Pulmonary artery endothelial cell (primary cell): ENCODE measurements around the gene CYB5R2. TPM values are rescaled to one million over a fixed set of nuclear protein-coding genes. Genes with fewer than 3 reads are reported as not detected.
"Not testable (repeated sequence)": the region's sequence is repeated elsewhere in the genome, so short reads cannot be mapped to it uniquely, and the experiment has no call there.

Experiments used
- DNase-seq: peaks from one replicate; pipeline ENCODE4 v3.0.0-alpha.2; 2011; ENCODE audit warnings: low read depth, low spot score
- total RNA-seq: library from RNA; depleted of rRNA; stranded (reverse); fragments of >200 nt; gene quantifications from 2 replicates; pipeline ENCODE4 v1.2.3, GENCODE V29; 2014

The CYB5R2 gene
- total RNA-seq, 1 donor from 2014 or later = 5.3 TPM

DNA sequence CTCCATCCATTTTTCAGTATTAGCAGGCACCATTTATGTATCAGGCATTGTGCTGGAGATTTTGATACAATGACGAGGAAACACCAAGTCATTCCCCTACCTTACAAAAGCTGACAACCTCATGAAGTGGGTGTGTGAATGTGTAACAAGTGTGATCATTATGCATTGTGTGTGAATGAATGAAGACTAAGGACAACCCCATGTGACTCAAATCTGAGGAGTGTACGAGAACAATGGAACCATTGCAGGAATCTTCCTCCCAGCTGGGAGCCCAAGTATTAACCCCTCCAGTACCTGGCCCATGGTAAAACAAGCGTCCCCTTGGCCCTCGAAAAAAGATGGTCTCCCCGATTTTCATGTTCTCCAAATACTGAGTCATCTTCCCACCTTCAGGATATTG is 4.4 kb downstream of the CYB5R2 start:
- DNase-seq = no peak

DNA sequence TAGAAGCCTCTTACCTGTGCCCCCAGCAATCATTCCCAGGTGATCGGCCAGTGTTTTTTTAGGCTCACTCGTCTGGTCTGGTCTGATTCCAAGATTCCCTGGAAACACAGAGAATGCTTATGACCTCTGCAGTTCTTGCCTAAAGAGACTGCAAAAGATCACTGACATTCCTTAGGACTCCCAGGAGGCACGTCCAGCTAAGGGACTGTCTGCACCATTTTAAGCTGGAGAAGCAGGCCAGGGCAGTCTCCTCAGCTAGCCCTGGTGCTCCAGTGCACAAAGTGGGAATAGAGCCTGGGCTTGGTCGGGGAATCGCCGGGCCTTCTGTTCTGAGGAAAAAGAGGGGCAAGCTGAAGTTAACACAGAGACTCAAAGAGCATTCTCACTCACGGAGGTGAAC is 4.8 kb downstream of the CYB5R2 start:
- DNase-seq = no peak

DNA sequence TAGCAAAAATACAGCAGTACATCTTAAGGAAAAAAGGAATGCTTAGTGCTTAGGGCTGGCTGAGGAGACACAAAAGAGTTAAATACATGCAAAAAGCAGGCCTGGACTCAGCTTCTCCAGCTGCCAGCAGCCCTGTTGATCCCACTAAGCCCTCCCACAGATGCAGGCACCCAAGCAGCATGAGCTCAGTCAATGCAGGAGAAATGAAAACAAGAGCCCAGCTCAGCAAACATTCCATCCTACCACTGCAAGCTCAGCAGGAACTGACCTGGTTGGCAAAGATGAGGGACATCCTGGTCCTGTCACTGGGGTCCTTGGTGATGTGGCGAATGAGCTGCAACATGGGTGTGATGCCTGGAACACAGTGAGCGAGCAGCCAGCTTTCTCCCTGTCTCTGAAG is 5.8 kb downstream of the CYB5R2 start:
- no peak for DNase-seq

DNA sequence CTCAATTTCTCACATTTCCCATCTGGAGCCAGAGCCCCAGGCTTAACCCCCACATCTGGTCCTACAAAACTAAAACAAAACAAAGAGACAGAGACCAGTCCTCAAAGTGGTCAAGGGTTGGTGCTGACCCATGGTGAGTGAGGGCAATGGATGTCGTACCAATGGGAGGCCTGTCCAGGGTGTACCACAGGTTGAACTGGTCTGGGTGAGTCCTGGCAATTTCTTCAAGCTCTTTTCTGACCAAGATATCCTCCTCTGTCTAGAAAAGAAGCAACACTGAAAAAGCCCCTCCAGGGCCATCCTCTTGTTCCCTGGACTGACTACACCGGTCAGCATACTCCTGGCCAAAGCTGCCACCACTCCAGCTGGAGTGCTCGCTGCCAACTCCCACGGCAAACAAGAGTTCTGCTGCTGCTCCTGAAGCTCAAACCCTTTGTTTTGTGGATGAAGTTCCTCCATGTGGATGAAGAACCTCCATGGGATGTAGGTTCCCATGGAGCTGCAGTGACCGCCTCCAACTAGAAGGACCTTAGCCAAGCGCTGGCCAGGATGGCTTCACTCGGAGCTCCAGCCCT is 6.9 kb downstream of the CYB5R2 start:
- no peak for DNase-seq

DNA sequence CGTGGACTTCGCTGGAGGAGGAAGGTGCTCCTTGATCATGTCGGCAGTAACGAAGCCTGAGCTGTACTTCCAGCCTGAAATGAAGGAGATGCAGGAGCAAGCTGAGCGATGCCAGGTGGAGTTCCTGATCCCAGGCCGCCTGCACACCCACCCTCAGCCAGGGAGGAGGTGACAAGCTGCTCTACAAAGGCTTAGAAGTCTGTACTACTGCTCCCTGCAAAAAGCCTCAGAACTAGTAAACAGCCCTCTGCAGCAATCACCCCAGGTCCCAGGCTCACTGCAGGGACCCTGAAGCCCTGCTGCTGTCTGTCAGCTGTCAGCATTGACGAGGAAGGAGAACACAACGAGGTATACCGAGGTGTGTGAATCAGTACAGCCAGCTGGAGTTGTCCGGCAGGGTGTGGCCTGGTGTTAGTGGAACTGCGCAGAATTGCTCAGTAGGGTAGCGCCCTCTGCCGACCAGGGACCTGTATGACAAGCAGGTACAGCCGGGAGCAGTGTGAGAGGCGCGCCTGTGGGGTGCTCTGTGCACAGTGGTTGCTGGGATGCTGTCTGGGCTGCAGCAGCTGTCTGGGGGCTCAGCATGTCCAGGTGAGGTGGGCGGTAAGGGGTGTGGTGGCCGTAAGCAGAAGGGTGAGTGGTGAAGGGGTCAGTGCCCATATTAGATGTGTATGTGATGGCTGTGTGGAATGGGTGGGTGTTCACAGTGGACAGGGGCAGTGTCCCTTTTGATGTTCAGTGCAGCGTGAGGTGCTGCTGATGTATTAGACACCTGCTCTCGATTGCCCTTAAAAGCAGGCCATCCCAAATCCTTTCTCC is 7.6 kb downstream of the CYB5R2 start:
- peak; percentile 26 for DNase-seq

DNA sequence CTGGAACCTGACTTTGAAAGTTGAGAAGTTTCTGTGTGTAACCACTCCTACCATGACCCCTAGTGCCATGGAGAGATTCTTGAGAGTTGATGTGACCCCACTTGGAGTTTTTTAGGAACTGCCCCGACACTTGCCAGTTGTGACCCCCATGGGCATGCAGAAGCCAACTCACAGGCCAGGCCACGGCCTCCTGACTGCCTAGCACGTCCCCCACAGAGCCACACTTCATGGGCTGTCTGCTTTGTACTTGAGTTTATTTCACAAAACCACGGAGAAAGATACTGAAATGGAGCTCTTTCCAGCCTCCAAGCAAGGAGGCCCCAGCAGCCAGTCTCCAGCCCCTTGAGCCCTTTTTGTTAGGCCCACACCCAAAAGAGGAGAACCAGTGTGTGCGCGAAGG is 8.4 kb downstream of the CYB5R2 start:
- DNase-seq = no peak

DNA sequence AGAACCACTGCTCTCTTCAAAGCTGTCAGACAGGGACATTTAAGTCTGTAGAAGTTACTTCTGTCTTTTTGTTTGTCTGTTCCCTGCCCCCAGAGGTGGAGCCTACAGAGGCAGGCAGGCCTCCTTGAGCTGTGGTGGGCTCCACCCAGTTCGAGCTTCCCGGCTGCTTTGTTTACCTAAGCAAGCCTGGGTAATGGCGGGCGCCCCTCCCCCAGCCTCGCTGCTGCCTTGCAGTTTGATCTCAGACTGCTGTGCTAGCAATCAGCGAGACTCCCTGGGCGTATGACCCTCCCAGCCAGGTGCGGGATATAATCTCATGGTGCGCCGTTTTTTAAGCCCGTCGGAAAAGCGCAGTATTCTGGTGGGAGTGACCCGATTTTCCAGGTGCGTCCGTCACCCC is 9.8 kb downstream of the CYB5R2 start:
- DNase-seq = not testable (repeated sequence)

DNA sequence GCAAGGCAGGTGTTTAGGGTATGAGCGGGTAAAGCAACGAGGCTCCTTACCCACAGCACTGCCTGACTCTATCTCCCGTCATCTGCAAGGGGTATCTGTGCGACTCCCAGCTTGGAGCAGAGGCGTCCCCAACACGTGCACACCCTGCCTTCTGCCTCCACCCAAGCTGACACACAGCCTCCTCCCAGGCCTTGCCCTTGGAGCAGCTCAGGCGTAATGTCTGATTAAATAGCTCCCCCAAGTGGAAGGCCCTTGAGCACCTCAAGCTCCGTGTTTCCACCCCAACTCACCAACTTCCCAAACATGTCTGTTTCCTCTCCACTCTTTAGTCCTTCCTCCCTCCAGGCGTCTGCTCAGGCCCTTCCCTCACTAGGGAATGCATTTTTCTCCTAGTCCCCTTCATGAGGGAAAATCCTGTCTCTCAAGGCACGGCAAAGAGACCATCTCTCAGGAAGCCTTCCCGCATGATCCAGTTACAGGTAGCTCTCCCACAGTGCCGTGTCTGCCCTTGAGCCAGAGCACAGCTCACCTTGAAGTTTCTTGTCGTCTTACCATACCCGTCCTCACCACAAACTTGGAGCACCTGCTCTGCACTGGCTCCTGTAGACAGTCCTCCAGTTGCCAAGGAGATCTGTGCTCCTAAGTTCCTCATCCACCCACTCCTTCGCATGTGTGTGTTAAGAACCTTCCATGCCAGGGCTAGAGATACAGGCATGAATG is 15.8 kb downstream of the CYB5R2 start:
- DNase-seq = peak; percentile 29

DNA sequence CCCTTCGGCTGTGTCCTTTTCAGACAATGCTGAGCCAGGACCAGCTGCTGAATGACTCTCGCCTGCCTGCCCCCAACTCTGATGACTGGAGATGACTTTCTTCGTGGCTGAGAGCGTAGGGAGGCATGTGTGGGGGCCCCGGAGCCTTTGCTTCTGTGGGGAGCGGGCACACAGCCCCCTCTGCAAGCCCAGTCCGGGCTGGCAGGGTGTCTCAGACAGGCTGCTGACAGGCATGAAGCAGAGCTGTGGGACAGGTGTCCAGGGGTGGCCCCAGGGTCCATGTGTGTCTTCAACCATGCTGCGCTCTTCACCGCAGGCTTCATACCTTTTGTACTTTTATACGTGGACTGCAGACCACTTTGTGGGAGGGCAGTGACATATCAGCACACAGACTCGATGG is 16.6 kb downstream of the CYB5R2 start:
- DNase-seq = no peak

DNA sequence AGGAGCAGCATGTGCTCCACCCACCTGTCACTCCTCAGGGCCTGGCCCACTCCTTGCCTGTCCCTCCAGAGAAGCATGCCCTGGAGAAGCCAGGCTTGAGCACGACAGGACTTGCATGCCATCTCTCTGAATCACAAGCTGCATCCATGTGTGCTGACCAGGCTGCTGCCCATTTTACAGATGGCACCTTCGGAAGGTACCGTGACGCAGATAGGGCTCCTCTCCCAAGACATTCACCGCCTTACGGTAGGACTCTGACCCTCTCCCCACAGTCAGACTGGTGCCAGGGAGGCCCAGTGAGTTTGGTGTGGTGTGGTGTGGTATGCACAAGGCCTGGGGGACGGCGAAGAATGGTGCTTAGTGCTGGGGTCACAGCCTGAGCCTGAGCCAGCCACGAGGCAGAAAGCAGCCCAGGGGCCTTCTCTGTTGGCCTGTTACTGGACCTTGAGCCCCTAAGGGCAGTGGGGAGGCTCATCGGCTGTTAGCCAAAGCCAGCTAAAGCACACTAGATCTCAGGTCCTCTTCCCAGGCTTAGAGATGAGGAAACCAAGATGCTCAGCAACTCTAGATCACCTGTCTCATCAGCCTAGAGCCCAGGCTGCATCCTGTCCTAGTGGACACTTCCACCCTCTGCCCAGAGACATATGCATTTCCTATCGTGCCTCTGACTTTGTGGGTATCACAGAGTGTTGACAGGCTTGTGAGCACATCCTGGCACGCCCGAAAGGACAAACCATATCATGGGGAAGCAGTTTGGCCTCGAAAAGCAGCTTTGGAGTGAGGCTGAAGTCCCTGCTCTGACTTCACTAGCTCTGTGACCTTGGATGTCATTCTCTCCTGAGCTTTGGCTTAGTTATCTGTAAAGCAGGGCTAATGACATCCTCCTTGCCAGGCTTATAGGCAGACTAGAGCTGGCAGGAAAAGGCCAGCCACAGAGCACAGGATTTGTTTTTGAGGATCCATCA is 17.8 kb downstream of the CYB5R2 start:
- DNase-seq = no peak

DNA sequence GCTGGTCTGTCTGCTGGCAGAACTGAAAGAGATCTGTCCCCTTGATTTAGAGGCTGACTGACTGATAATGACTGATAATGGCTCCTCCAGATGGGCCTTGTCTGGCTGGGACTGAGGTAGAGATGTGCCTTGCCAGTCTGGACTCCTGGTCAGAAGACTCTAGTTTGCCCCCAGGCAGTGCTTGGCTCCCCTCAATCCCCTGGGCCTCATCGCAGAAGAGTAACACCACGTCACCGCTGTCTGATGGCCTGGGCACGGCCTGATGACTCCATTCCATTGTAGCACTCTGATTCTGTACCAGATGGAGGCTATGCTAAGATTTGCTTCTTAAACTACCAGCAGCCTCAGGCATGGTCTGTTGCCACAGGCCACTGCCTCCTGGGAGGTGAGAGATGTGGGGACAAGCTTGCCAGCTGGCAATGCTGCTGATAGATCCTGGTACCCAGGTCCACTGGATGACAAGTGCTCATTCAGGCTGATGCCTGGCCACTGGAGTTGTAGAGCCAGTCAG is 19.1 kb downstream of the CYB5R2 start:
- no peak for DNase-seq

DNA sequence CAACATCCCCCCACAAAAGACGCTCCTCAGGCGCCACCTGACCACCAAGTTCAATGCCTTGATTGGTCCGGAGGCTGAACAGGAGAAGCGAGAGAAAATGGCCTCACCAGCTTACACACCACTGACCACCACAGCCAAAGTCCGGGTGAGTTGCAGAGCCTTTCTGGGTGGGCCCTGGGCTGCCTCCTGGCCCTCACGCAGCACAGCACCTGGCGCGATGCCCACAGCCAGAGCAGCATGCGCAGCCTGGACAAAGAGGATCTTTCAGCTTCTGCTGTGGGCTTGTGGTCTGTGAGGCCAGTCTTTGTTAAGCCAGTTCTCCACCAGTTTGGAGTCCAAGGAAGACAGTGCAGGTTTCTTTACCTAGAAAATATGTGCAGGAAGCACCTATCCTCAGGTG is 21.6 kb downstream of the CYB5R2 start:
- DNase-seq = no peak

DNA sequence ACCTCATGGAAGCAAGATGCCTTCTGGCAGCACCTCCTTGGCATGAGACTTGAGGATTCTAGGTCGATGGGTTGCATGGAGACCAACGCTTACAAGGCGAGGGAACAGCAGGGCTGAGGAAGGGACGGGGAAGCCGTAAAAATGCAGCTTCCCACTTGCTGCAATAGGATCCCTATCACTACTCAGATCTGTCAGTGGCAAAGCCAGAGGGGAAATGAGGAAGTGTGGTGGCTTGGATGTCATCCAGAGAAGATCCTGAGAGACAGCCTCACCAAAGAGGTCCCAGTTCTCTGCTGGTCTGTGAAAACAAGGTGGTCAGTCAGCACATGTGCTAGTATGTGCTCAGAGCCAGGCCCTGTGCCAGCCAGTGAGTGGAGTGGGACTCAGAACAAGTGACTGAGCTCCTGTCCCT is 22.2 kb downstream of the CYB5R2 start:
- no peak for DNase-seq

DNA sequence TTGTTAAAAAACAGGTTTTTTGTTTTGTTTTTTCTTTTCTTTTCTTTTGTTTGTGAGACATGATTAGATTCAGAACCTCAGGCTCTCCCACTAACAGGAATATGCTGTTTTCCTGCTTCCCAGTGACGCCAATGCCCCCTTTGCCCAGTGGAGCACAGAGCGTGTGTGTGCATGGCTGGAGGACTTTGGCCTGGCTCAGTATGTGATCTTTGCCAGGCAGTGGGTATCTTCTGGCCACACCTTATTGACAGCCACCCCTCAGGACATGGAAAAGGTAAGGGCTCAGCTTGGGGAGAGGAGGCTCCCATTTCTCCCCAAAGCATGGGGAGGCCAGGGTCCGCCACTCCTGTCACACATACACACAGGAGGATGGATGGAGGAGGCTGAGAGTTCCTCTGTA is 25.0 kb downstream of the CYB5R2 start:
- DNase-seq = no peak

DNA sequence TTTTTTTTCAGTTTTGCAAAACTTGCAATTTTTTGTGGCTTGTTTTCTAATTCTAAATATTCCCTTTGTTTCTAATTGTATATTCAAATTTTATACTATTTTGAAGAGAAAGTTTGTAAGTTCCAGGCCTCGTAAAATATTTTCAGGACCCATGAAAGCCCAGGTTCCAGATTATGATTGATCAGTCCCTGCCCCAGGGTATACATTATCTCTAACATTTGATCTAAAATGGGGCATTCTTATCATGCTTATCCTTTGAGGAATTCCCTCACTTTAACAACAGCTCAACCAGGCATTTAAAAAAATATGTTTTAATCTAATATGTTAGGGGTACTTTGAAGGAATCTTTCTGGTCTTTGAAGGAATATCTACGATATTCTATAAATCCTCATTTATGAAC is 26.4 kb downstream of the CYB5R2 start:
- DNase-seq = no peak

DNA sequence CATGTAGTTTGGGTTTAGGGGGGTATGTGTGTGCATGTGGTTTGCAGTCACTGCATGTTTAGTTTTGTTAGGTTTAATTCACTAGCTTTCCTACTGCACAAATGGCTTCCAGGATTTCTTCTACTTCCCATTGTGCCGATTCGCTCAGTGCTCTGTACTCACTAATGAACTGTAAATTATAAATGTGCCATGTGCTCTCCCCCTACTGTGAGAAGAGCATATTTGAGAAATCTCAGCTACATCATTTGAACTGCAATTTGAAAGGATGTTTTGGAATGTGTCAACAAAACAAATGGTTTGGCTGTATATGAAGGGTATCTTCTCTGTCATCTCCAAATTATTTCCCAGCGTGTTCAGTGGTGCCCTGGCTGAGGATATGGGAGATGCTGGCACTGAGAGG is 28.1 kb downstream of the CYB5R2 start:
- DNase-seq = no peak

DNA sequence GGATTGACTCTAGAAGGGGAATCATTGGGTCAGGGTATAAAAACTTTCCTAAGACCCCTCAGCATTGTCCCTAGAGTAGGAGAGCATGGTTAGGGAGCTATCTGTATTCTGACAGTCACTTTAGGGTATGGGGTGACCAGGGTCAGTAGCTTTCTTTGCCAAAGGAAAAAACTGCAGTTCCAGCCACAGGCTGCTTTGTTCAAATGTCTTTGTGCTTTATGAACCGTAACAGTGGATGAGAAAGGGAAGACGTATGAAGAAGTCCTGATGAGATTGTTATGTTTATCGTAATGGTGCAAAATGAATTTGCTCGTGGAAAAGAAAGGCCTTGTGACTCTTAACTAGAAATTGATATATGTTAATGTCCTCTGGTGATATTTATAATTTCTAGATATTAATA is 30.0 kb downstream of the CYB5R2 start:
- DNase-seq = no peak

DNA sequence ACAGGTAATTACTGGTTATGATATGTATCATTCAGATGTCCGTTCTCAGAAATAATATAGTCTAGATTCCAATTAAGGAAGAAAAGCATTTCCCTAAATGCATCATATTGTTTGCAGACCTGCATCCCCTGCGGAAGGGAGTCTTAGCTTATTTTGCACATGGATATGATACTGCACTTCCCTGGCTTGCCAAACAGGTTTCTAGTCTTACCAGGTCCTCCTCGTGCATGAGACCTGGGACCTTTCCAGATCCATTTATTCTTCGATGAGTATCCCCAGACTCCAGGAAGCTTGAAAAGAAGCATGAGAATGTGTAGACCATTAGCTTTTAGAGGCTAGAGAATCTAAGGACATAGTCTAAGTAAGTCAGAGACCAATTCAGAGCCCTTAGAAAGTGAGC is 30.6 kb downstream of the CYB5R2 start:
- no peak for DNase-seq

DNA sequence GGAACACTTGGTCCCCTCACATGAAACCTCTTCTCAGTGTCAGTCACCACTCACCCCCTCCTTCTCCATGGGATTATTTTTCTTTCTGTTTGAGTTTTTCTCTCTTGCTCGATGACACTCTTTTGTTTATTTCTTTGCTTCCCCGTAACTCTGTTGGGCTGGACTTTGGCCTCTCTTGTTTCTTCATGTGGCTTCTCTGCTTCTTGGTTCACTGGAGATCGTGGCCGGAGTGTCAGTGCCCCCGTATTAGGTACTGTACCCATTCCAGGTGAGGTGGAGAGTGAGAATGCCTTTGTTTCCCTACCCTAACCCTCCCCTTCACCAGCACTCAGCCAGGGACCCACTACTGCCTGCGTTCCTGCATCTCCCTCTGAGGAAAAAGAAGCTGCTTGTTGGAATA is 32.5 kb downstream of the CYB5R2 start:
- DNase-seq = no peak

DNA sequence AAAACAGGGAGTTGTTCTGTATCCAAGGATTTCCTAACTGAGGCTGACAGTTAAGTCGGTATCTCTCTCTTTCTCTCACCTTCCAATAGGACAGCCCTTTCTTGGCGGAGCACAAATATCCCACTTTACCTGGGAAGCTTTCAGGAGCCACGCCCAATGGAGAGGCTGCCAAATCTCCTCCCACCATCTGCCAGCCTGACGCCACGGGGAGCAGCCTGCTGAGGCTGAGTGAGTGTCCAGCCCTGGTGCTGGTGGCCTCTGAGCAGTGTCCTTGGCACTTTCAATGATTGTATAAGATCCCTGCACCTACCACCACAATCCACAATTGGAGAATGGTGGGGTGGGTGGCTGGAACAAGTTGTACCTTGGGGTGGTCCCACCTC is 33.7 kb downstream of the CYB5R2 start:
- DNase-seq = no peak
